PFSK-1 (cell line): Measurements from ENCODE around the gene LRRTM1.

Experiments used
- TAF1 ChIP-seq: IDR thresholded peaks from 2 replicates; pipeline ENCODE4 v1.6.1; 2012; ENCODE audit warnings: low read length, control low read depth, borderline replicate concordance; ENCODE audit not compliant: insufficient read depth
- TF ChIP-seq, protein P1 (sequence below), 2 experiments: IDR thresholded peaks; 2 replicates each; pipeline versions ENCODE4 v1.6.1 to v1.8.0; 2011 to 2012; ENCODE audit warnings: low read depth in 2 of 2, low read length in 2 of 2, control low read depth in 1 of 2, inconsistent platforms in 1 of 2, mild to moderate bottlenecking in 1 of 2, moderate library complexity in 1 of 2; ENCODE audit not compliant: insufficient read depth in 1 of 2

DNA sequence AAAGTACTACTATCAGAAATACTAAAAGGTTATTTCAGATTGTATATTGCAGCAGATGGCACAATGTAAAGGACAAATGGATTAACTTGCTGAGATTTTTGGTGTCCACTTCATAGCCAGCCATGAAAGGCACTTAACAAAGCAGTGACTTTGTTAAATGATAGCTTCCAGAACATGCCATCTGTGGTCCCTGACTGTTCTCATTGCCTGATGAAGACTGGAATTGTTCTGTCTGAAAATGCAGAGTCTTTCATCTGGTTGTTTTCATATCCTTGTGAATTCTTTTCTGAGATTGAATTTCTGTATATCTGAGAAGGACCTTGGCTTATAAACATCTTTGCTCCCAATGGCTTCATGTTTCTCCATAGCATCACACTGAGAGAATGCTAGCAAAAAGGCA is 44.4 kb upstream of the LRRTM1 start:
- TF ChIP-seq, protein P1, sequence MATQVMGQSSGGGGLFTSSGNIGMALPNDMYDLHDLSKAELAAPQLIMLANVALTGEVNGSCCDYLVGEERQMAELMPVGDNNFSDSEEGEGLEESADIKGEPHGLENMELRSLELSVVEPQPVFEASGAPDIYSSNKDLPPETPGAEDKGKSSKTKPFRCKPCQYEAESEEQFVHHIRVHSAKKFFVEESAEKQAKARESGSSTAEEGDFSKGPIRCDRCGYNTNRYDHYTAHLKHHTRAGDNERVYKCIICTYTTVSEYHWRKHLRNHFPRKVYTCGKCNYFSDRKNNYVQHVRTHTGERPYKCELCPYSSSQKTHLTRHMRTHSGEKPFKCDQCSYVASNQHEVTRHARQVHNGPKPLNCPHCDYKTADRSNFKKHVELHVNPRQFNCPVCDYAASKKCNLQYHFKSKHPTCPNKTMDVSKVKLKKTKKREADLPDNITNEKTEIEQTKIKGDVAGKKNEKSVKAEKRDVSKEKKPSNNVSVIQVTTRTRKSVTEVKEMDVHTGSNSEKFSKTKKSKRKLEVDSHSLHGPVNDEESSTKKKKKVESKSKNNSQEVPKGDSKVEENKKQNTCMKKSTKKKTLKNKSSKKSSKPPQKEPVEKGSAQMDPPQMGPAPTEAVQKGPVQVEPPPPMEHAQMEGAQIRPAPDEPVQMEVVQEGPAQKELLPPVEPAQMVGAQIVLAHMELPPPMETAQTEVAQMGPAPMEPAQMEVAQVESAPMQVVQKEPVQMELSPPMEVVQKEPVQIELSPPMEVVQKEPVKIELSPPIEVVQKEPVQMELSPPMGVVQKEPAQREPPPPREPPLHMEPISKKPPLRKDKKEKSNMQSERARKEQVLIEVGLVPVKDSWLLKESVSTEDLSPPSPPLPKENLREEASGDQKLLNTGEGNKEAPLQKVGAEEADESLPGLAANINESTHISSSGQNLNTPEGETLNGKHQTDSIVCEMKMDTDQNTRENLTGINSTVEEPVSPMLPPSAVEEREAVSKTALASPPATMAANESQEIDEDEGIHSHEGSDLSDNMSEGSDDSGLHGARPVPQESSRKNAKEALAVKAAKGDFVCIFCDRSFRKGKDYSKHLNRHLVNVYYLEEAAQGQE (IDR thresholded peaks at IDR 0.05; ENCODE audit: insufficient read depth in 1 of 2, low read depth in 2 of 2, low read length in 2 of 2): no peak
- TF ChIP-seq TAF1: no peak
